ENCODE measurements around the gene MAPK7. TPM values are rescaled to one million over a fixed set of nuclear protein-coding genes. Genes with fewer than 3 reads are reported as not detected.

The MAPK7 gene
- total RNA-seq, 1 experiment from 2014 or later, result 14.5 TPM

- ChIA-PET POLR2A (interaction anchor here (0.6 kb wide), 1 partner anchor 62 kb away, joined by 3 read pairs; no protein-coding TSS in a partner anchor), CTCF (interaction anchor here (1.4 kb wide), 1 partner anchor 29 kb away, joined by 3 read pairs; the partner anchor contains the start of gene B9D1)
- intact Hi-C loops (cut with micrococcal nuclease), result no loop called here
- no peaks in the 10 kb centered on the region for H3K9me3 Mint-ChIP-seq (ENCODE audit: unreplicated experiment)
- TF ChIP-seq CTCF (IDR thresholded peaks at IDR 0.05; ENCODE audit: unreplicated experiment), result no peak
- no peaks in the 10 kb centered on the region for H3K27me3 Mint-ChIP-seq (ENCODE audit: insufficient read depth, unreplicated experiment)
- no TSS peak for BruUV-seq (replicated peaks)
- H3K36me3 Mint-ChIP-seq (ENCODE audit: insufficient read depth, unreplicated experiment), result no peaks in the 10 kb centered on the region
- H3K4me3 Mint-ChIP-seq (ENCODE audit: unreplicated experiment), result no peak overlapping the region
- H3K4me1 Mint-ChIP-seq (ENCODE audit: insufficient read depth, unreplicated experiment), result peaks cover 8% of the 10 kb centered on the region
- no peak for DNase-seq (ENCODE audit: unreplicated experiment)
- no peak overlapping the region for H3K27ac Mint-ChIP-seq (ENCODE audit: low read depth, unreplicated experiment)
Measured at GRCh38 chr17:19392303-19392702, 14.0 kb downstream of the MAPK7 start.

DNA sequence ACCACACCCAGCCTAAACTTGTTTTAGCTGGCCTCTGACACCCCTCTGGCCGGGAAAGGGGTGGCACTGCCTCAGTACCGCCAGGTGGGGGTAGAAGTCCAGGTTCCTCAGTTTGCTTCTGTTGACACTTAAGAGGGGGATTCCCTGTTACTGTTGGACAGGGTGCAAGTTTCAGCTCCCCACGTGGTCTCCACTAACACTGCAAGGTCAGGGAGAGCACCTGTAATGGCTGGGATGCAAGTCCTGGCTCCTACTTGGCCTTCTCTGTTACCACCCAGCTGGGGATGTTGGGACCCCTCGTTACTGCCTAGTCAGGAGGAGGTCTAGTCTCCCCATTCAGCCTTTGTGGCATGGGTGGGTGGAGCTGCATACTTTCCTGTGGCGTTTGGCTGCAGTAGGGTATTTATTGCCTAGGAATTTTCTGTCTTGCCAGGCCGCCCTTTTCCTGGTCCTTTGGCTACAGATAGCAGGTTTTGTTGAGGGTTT lies 19.3 kb downstream of the MAPK7 start:
- Mint-ChIP-seq H3K4me1 (ENCODE audit: insufficient read depth, unreplicated experiment) (peaks cover 10% of the 10 kb centered on the region), H3K27me3 (ENCODE audit: insufficient read depth, unreplicated experiment) (no peaks in the 10 kb centered on the region), H3K4me3 (ENCODE audit: unreplicated experiment) (no peak overlapping the region), H3K36me3 (ENCODE audit: insufficient read depth, unreplicated experiment) (no peaks in the 10 kb centered on the region), H3K27ac (ENCODE audit: low read depth, unreplicated experiment) (no peak overlapping the region), H3K9me3 (ENCODE audit: unreplicated experiment) (no peaks in the 10 kb centered on the region)
- no peak for DNase-seq (ENCODE audit: unreplicated experiment)
- intact Hi-C loops (cut with micrococcal nuclease), result no loop called here
- no TSS peak for BruUV-seq (replicated peaks)
- ChIA-PET CTCF (no interaction called here), POLR2A (no interaction called here)
- TF ChIP-seq CTCF (IDR thresholded peaks at IDR 0.05; ENCODE audit: unreplicated experiment), result no peak

GRCh38 chr17:19398301-19399181 lies 20.2 kb downstream of the MAPK7 start:
- no peak for TF ChIP-seq CTCF (IDR thresholded peaks at IDR 0.05; ENCODE audit: unreplicated experiment)
- intact Hi-C loops (cut with micrococcal nuclease), result no loop called here
- ChIA-PET POLR2A (no interaction called here), CTCF (interaction anchor here (0.5 kb wide), 1 partner anchor 69 kb away, joined by 3 read pairs; no protein-coding TSS in a partner anchor)
- H3K27ac Mint-ChIP-seq (ENCODE audit: low read depth, unreplicated experiment), result no peak overlapping the region
- peaks cover 10% of the 10 kb centered on the region for H3K4me1 Mint-ChIP-seq (ENCODE audit: insufficient read depth, unreplicated experiment)
- DNase-seq (ENCODE audit: unreplicated experiment), result peak; percentile 48
- no TSS peak for BruUV-seq (replicated peaks)
- peaks cover 3% of the 10 kb centered on the region for H3K9me3 Mint-ChIP-seq (ENCODE audit: unreplicated experiment)
- H3K36me3 Mint-ChIP-seq (ENCODE audit: insufficient read depth, unreplicated experiment), result no peaks in the 10 kb centered on the region
- H3K27me3 Mint-ChIP-seq (ENCODE audit: insufficient read depth, unreplicated experiment), result no peaks in the 10 kb centered on the region
- no peak overlapping the region for H3K4me3 Mint-ChIP-seq (ENCODE audit: unreplicated experiment)

DNA sequence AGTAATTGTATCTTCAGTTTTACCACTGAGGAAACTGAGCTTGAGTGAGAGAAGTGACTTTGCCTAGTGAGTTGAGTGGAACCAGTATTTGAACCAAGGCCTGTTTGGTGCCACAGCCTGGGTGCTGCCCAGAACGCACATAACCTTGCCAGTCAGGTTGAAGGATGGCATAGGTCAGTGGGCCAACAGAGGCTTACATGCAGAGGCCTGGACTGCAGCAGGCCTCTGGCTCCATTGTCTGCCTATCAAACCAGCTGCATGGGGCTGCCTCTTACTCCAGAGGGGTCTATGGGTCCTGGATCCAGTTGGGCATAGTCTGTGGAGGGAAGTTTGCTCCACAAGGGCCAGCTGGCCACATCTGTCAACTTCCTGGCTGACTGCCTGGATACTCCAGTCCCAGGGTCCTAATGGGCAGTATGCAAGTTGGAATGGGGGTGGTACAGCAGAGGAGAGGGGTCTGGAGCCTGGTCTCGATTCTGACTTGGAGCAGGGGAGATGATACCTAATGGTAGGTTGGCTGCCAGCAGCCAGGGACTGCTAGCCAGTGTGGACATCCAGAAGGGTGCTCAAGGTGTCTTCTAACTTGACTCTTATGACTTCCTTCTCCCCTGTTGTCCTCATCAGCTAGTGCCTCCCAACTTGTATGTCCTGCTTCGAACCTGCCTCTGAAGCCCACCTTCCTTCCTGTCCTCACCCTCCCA lies 21.6 kb downstream of the MAPK7 start:
- ChIA-PET CTCF (interaction anchor here (0.8 to 1.0 kb wide), 2 partner anchors 37 to 47 kb away, joined by 3 to 4 read pairs; partner anchors contain the start of gene B9D1), POLR2A (no interaction called here)
- no peak for TF ChIP-seq CTCF (IDR thresholded peaks at IDR 0.05; ENCODE audit: unreplicated experiment)

More for the DNA sequence above, 21.6 kb downstream of the MAPK7 start:
- intact Hi-C loops (cut with micrococcal nuclease), result no loop called here
- DNase-seq (ENCODE audit: unreplicated experiment), result no peak
- H3K27me3 Mint-ChIP-seq (ENCODE audit: insufficient read depth, unreplicated experiment), result no peaks in the 10 kb centered on the region
- no peaks in the 10 kb centered on the region for H3K36me3 Mint-ChIP-seq (ENCODE audit: insufficient read depth, unreplicated experiment)
- H3K4me1 Mint-ChIP-seq (ENCODE audit: insufficient read depth, unreplicated experiment), result peaks cover 10% of the 10 kb centered on the region
- BruUV-seq (replicated peaks), result no TSS peak
- peaks cover 7% of the 10 kb centered on the region for H3K9me3 Mint-ChIP-seq (ENCODE audit: unreplicated experiment)
- H3K27ac Mint-ChIP-seq (ENCODE audit: low read depth, unreplicated experiment), result no peak overlapping the region
- no peak overlapping the region for H3K4me3 Mint-ChIP-seq (ENCODE audit: unreplicated experiment)

Measured in MCF 10A (cell line).